Pons (tissue), 1 donor: ENCODE data around the gene KLHL30.
"Not testable (repeated sequence)": the region's sequence is repeated elsewhere in the genome, so short reads cannot be mapped to it uniquely, and the experiment has no call there.

ENCODE experiments used
- DNase-seq: peaks from one replicate; pipeline ENCODE4 v3.0.0-alpha.2; 2016; ENCODE audit warnings: low spot score

Gene KLHL30

GRCh38 chr2:238161291-238162051, 23.0 kb downstream of the KLHL30 start:
- DNase-seq = no peak

- no peak for DNase-seq
These were observed 23.9 kb downstream of the KLHL30 start for GRCh38 chr2:238162251-238162845.

GRCh38 chr2:238162846-238163441, 24.5 kb downstream of the KLHL30 start:
- no peak for DNase-seq

- no peak for DNase-seq
These were observed 25.2 kb downstream of the KLHL30 start for GRCh38 chr2:238163481-238164198.

- DNase-seq = no peak
These were observed 26.4 kb downstream of the KLHL30 start for GRCh38 chr2:238164906-238165287.

- no peak for DNase-seq
These were observed 26.9 kb downstream of the KLHL30 start for GRCh38 chr2:238165288-238165921.

GRCh38 chr2:238166391-238167343, 28.2 kb downstream of the KLHL30 start:
- DNase-seq = no peak

GRCh38 chr2:238167344-238167715, 28.9 kb downstream of the KLHL30 start:
- no peak for DNase-seq

GRCh38 chr2:238167761-238168160, 29.3 kb downstream of the KLHL30 start:
- DNase-seq = no peak

GRCh38 chr2:238168196-238169047, 30.0 kb downstream of the KLHL30 start:
- DNase-seq = no peak

- DNase-seq = no peak
These were observed 30.7 kb downstream of the KLHL30 start for GRCh38 chr2:238169048-238169707.

- DNase-seq = no peak
These were observed 31.3 kb downstream of the KLHL30 start for GRCh38 chr2:238169708-238170251.

GRCh38 chr2:238170386-238171071, 32.1 kb downstream of the KLHL30 start:
- no peak for DNase-seq

- not testable (repeated sequence) for DNase-seq
These were observed 32.6 kb downstream of the KLHL30 start for GRCh38 chr2:238171072-238171431.

- DNase-seq = no peak
These were observed 33.2 kb downstream of the KLHL30 start for GRCh38 chr2:238171575-238172187.

GRCh38 chr2:238172439-238172838, 34.0 kb downstream of the KLHL30 start:
- DNase-seq = no peak

- no peak for DNase-seq
These were observed 35.2 kb downstream of the KLHL30 start for GRCh38 chr2:238173692-238174091.

GRCh38 chr2:238174291-238174690, 35.8 kb downstream of the KLHL30 start:
- no peak for DNase-seq
